GM19099 (cell line): ENCODE results near the gene RIOK2.

Source experiments
- POLR2A ChIP-seq: IDR thresholded peaks from 3 replicates; pipeline ENCODE4 v1.6.1; 2011; ENCODE audit warnings: low read depth; ENCODE audit not compliant: insufficient read length; ENCODE audit errors: extremely low read depth

The RIOK2 gene

DNA sequence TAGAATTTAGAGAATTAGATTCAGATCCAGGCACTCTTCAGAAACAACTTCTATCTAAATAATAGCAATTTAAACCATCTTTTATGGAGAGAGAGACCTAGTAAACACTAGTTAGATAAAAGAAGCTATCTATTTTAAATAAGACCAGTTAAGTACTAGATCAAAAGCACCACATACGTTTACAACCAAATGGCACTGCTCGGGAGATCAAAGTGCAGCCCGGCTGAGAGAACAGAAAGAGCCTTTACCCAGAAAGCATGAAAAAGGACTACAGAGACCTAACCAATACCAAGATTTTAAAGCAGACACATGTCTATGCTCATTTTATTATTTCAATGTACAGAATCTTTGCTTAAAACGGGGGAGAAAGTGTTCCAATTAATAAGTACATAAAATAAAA lies 71.4 kb downstream of the RIOK2 start:
- no peak for TF ChIP-seq POLR2A

DNA sequence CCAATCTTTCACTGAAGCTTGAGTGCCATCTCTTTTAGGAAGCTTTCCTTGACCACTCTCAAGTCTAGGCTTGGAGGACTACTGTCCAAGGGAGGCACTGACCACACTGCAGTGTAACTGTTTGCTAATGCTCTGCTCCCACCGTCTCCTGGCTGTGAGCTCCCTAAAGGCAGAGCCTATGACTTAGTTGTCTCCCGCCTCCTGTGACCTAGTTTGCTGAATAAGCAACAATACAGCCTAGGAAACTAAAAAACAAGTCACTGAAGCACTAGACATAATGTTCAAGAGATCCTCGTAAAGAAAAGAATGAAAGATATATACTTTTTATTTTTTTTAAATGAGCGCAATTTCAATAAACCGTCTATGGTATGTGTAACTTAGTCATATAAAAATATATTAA lies 72.0 kb downstream of the RIOK2 start:
- TF ChIP-seq POLR2A, result no peak
